Ascending aorta (tissue), 2 donors: ENCODE data around the gene LYZL2. TPM values are rescaled to one million over a fixed set of nuclear protein-coding genes. Genes with fewer than 3 reads are reported as not detected.
"Not testable (repeated sequence)": the region's sequence is repeated elsewhere in the genome, so short reads cannot be mapped to it uniquely, and the experiment has no call there.

Experiments used
- DNase-seq, 2 donors: peaks; one replicate each; pipeline ENCODE4 v3.0.0-alpha.2; 2019; ENCODE audit warnings: low spot score in 2 of 2
- H3K27ac ChIP-seq, 2 donors: fragments of 200-600 bp; sonication (generic); one replicate each; pipeline ENCODE4 v1.5.1; 2016 to 2017; ENCODE audit warnings: mild to moderate bottlenecking in 1 of 2
- H3K27me3 ChIP-seq: fragments of 200-600 bp; sonication (generic); one replicate; pipeline ENCODE4 v1.5.1; 2017
- H3K36me3 ChIP-seq, 2 donors: fragments of 200-600 bp; sonication (generic); one replicate each; pipeline ENCODE4 v1.5.1; 2016
- H3K4me1 ChIP-seq, 2 donors: fragments of 200-600 bp; sonication (generic); one replicate each; pipeline ENCODE4 v1.5.1; 2016 to 2017; ENCODE audit warnings: mild to moderate bottlenecking in 1 of 2
- H3K4me3 ChIP-seq, 2 donors: fragments of 200-600 bp; sonication (generic); one replicate each; pipeline ENCODE4 v1.5.1; 2016 to 2017; ENCODE audit warnings: mild to moderate bottlenecking in 1 of 2
- H3K9me3 ChIP-seq, 2 donors: fragments of 200-600 bp; sonication (generic); one replicate each; pipeline ENCODE4 v1.5.1; 2016
- CTCF ChIP-seq, 3 experiments: fragments of 200-600 bp in 2 of 3; fragments of 450-650 bp in 1 of 3; sonication (generic) in 2 of 3; IDR thresholded peaks; one replicate each; pipeline ENCODE4 v1.5.1; 2016 to 2019; ENCODE audit warnings: antibody characterized with exemption in 3 of 3, mild to moderate bottlenecking in 1 of 3, moderate library complexity in 1 of 3
- intact Hi-C: fragments of 100-400 bp; cut with DNase I; formaldehyde crosslinking; loops from one replicate; pipeline ENCODE4 v1.15.1; 2023
- total RNA-seq: library from RNA; depleted of rRNA; stranded (reverse); fragments of >200 nt; gene quantifications from one replicate; pipeline ENCODE4 v1.1.0, GENCODE V29; 2016

LYZL2 gene
- total RNA-seq, 1 donor from 2014 or later = not detected

- intact Hi-C loops = no loop called here
- Histone ChIP-seq H3K27me3 (no peaks in the 10 kb centered on the region), H3K4me1 (peaks cover 0 to 26% of the 10 kb centered on the region in 2 donors), H3K36me3 (no peaks in the 10 kb centered on the region), H3K9me3 (no peaks in the 10 kb centered on the region), H3K27ac (no peak overlapping the region), H3K4me3 (no peak overlapping the region)
- no peak for TF ChIP-seq CTCF (IDR thresholded peaks at IDR 0.05)
- DNase-seq = no peak
Observed at GRCh38 chr10:30647089-30647488, 17.5 kb upstream of the LYZL2 start.

DNA sequence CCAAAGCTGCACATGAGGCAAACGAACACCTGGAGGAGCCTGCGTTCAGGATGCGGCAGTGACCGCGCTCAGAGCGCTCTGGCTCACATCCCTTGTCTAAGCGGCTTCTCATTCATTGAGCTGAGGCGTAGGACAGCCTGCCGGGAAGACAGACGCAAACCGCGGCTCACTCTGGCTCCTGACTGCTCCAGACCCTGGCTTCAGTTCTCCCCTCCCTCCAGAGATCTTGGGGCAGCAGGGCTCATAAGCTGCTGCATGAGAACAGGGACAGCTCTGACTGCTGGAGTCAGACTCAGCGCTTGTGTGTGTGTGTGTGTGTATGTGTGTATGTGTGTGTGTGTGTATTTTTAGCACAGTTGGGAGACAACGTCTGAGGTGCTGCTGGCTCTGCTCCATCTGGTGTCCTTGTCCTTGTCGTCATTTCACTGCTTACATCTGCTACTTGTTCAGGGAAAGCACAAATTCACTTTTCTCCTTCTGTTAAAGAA is 15.8 kb upstream of the LYZL2 start:
- Histone ChIP-seq H3K9me3 (no peaks in the 10 kb centered on the region), H3K27me3 (no peaks in the 10 kb centered on the region), H3K4me1 (peaks cover 0 to 30% of the 10 kb centered on the region in 2 donors), H3K27ac (peak overlapping the region; percentile 69 to 81), H3K36me3 (no peaks in the 10 kb centered on the region), H3K4me3 (peak overlapping the region; percentile 25 to 32)
- no peak for TF ChIP-seq CTCF (IDR thresholded peaks at IDR 0.05)
- intact Hi-C loops = no loop called here
- peak in 1 of 2 donors; percentile 69 for DNase-seq

DNA sequence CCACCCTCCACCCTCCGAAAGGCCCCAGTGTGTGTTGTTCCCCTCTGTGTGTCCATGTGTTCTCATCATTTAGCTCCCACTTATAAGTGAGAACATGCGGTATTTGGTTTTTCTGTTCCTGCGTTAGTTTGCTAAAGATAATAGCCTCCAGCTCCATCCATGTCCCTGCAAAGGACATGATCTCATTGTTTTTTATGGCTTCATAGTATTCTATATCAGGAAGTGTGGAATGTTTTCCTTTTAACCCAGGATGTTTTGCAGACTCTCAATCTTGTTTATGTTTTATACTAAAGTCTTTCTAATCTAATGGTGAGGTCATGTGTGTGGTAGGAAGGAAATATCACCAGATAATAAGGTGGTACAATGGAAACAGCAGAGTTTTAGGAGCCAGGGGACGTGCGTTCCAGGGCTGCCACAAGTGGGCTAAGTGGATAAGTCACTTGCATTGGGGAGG is 14.9 kb upstream of the LYZL2 start:
- H3K27ac ChIP-seq = peak overlapping the region; percentile 69 to 81

DNA sequence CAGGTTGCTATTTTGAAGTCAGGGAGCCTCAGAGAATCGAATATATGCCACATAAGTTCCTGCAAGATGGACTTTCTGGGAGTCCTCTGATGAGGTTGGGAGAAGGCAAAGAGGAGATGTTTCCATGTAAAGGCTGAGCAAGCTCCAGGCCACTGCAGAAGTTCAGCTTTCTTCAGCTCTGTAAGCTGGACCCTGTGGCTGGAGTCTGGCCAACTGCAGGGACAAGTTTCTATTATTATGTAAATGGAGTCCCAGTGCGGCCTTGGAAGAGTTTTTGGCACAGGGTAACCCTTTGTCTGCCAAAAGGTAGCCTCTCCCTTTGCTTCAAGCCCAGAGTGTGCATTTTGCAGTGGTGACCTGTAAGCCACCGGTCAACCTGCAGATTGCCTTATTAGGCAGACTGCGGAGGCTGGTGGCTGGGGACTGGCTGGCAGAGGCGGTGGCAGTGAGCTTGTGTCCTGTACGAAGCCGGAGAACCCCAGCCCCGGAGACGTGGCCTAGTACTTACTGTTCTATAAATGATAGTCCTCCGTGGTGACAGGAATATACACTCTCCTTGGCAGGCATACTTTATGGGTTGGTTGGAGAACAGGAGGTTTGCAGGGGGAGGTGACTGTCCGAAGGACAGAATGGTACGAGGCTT is 14.1 kb upstream of the LYZL2 start:
- peak overlapping the region; percentile 69 to 81 for H3K27ac ChIP-seq

More for the DNA sequence above, 14.9 kb upstream of the LYZL2 start:
- H3K36me3 ChIP-seq, DNase-seq, intact Hi-C loops, H3K27me3 ChIP-seq, H3K9me3 ChIP-seq: not testable (repeated sequence)
- H3K4me1 ChIP-seq = peaks cover 0 to 33% of the 10 kb centered on the region in 2 donors
- peak overlapping the region in 1 of 2 donors; percentile 25 for H3K4me3 ChIP-seq

GRCh38 chr10:30642856-30643255 is 13.3 kb upstream of the LYZL2 start:
- H3K9me3 ChIP-seq, H3K36me3 ChIP-seq, DNase-seq, H3K4me3 ChIP-seq, intact Hi-C loops, H3K27me3 ChIP-seq: not testable (repeated sequence)
- peak overlapping the region; percentile 66 to 77 for H3K27ac ChIP-seq
- H3K4me1 ChIP-seq = peaks cover 0 to 33% of the 10 kb centered on the region in 2 donors

More for the DNA sequence above, 14.1 kb upstream of the LYZL2 start:
- H3K4me1 ChIP-seq = peaks cover 0 to 33% of the 10 kb centered on the region in 2 donors
- H3K36me3 ChIP-seq, intact Hi-C loops, H3K9me3 ChIP-seq, H3K27me3 ChIP-seq: not testable (repeated sequence)
- peak in 1 of 2 donors; percentile 75 for DNase-seq
- H3K4me3 ChIP-seq = peak overlapping the region in 1 of 2 donors; percentile 25

DNA sequence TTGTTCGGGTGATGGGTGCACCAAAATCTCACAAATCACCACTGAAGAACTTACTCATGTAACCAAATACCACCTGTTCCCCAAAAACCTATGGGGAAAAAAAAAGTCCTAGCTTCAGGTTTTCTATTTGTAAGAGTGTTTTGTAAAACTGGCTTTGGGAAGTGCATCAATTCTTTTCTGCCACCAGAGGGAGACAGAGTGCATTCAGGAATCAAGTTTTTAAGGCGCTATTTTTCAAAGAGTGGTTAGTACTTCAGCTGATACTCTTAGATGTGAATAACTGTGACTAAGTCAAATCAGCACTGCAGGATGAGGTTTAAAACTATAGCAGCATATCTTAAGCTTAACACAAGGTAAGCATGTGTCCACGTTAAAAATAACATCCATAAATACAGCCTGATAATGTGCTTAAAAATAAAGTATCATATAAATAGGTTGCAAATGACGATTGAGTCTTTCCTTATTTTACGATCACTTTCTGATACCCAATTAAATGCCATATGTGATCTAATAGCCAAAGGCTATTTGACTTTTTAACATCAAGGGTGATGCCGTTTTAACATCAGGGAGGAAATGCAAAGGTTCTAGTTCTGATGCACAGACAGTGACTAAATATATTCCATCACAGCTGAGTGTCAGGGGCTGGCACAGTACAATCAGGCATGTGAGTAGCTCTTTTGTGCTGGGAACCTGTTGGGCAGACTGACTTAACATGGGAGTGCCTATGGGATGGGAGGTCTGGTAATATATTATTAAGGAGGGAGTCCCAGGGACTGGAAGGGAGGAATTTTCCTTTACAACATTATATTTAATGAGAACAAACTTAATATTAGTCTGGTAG is 10.6 kb upstream of the LYZL2 start:
- peak; percentile 79 to 89 (median 84) for TF ChIP-seq CTCF (IDR thresholded peaks at IDR 0.05)
- no peak overlapping the region for H3K27ac ChIP-seq
- no peaks in the 10 kb centered on the region for H3K36me3 ChIP-seq
- H3K27me3 ChIP-seq = no peaks in the 10 kb centered on the region
- H3K9me3 ChIP-seq = no peaks in the 10 kb centered on the region
- DNase-seq = no peak
- intact Hi-C loops = loop anchor here (2.0 kb wide), 1 partner anchor 31 kb away; no protein-coding TSS in a partner anchor
- no peak overlapping the region for H3K4me3 ChIP-seq
- H3K4me1 ChIP-seq = peaks cover 0 to 28% of the 10 kb centered on the region in 2 donors
